Endothelial cell of umbilical vein (primary cell): Measurements from ENCODE around the gene CLN3.

Experiments
- EZH2 ChIP-seq: IDR thresholded peaks from 2 replicates; pipeline ENCODE4 v1.6.1; 2012; ENCODE audit warnings: borderline replicate concordance, low read depth, mild to moderate bottlenecking, moderate library complexity, low read length, inconsistent platforms; ENCODE audit not compliant: severe bottlenecking
- FOS ChIP-seq: IDR thresholded peaks from 2 replicates; pipeline ENCODE4 v1.6.1; 2011; ENCODE audit warnings: mild to moderate bottlenecking, low read length, moderate library complexity, borderline replicate concordance; ENCODE audit not compliant: insufficient read depth
- GATA2 ChIP-seq: IDR thresholded peaks from 2 replicates; pipeline ENCODE4 v1.7.0; 2011; ENCODE audit warnings: low read depth, mild to moderate bottlenecking, moderate library complexity, mixed read lengths, low read length; ENCODE audit not compliant: insufficient read length, insufficient read depth
- MYC ChIP-seq: IDR thresholded peaks from one replicate; pipeline ENCODE4 v1.6.1; 2011; ENCODE audit warnings: mild to moderate bottlenecking, low read depth, low read length
- POLR2A ChIP-seq: IDR thresholded peaks from 2 replicates; pipeline ENCODE4 v1.6.1; 2012; ENCODE audit warnings: low read depth, mild to moderate bottlenecking, control low read depth, low read length
- POLR2AphosphoS5 ChIP-seq: IDR thresholded peaks from 2 replicates; pipeline ENCODE4 v1.6.1; 2012; ENCODE audit warnings: low read depth, mild to moderate bottlenecking, control low read depth, low read length, moderate library complexity; ENCODE audit not compliant: insufficient read depth
- TF ChIP-seq, protein P1 (sequence below), 2 donors: IDR thresholded peaks; 1 replicate in 1 of 2; 2 replicates in 1 of 2; pipeline ENCODE4 v1.5.1; 2011; ENCODE audit warnings: low read length in 2 of 2, mild to moderate bottlenecking in 2 of 2, moderate library complexity in 2 of 2, control low read depth in 1 of 2, inconsistent platforms in 1 of 2, low read depth in 1 of 2; ENCODE audit not compliant: insufficient read depth in 1 of 2; ENCODE audit errors: extremely low read depth in 1 of 2
- TF ChIP-seq, protein P2 (sequence below): IDR thresholded peaks from 2 replicates; pipeline ENCODE4 v1.6.1; 2011; ENCODE audit not compliant: insufficient read depth, insufficient read length

DNA sequence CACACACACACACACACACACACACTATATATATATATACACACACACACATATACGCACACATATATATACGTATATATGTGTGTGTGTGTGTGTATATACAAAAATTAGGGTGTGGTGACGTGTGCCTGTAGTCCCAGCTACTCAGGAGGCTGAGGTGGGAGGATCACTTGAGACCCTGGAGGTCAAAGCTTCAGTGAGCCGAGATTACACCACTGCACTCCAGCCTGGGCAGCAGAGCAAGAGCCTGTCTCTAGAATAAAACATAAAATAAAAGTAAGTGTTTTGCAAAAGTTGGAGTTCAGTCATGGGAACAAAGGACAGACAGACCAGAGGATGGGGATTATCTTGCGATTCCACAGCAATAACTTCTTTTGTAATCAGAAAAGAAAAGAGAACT lies 36.1 kb upstream of the CLN3 start:
- TF ChIP-seq EZH2 (no peak), POLR2A (no peak), FOS (no peak), GATA2 (no peak), POLR2AphosphoS5 (no peak), MYC (no peak)
- TF ChIP-seq, protein P1, sequence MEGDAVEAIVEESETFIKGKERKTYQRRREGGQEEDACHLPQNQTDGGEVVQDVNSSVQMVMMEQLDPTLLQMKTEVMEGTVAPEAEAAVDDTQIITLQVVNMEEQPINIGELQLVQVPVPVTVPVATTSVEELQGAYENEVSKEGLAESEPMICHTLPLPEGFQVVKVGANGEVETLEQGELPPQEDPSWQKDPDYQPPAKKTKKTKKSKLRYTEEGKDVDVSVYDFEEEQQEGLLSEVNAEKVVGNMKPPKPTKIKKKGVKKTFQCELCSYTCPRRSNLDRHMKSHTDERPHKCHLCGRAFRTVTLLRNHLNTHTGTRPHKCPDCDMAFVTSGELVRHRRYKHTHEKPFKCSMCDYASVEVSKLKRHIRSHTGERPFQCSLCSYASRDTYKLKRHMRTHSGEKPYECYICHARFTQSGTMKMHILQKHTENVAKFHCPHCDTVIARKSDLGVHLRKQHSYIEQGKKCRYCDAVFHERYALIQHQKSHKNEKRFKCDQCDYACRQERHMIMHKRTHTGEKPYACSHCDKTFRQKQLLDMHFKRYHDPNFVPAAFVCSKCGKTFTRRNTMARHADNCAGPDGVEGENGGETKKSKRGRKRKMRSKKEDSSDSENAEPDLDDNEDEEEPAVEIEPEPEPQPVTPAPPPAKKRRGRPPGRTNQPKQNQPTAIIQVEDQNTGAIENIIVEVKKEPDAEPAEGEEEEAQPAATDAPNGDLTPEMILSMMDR (IDR thresholded peaks at IDR 0.05; ENCODE audit: extremely low read depth in 1 of 2, insufficient read depth in 1 of 2, low read depth in 1 of 2, low read length in 2 of 2): no peak
- TF ChIP-seq, protein P2, sequence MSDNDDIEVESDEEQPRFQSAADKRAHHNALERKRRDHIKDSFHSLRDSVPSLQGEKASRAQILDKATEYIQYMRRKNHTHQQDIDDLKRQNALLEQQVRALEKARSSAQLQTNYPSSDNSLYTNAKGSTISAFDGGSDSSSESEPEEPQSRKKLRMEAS: no peak
